Right lobe of liver (tissue), 6 donors: ENCODE data around the gene PON3. TPM values are rescaled to one million over a fixed set of nuclear protein-coding genes. Genes with fewer than 3 reads are reported as not detected.

ENCODE experiments used
- ATAC-seq, 4 donors: fragments of 200-7000 bp; cut with Tn5 transposase; one replicate each; pipeline ENCODE4 v1.9.1; 2020; ENCODE audit warnings: mild to moderate bottlenecking in 4 of 4, moderate library complexity in 4 of 4
- DNase-seq, 3 donors: peaks; one replicate each; pipeline ENCODE4 v3.0.0-alpha.2; 2020
- H3K27ac ChIP-seq, 3 donors: fragments of 200-600 bp; one replicate each; pipeline ENCODE4 v1.8.0; 2022
- H3K27me3 ChIP-seq, 2 donors: fragments of 200-600 bp; one replicate each; pipeline ENCODE4 v1.8.0; 2022
- H3K36me3 ChIP-seq, 4 donors: fragments of 200-600 bp; sonication (generic) in 1 of 4; one replicate each; pipeline versions ENCODE4 v1.5.1 to v1.8.0; 2017 to 2022; ENCODE audit warnings: control low read depth in 1 of 4
- H3K4me1 ChIP-seq, 4 donors: fragments of 200-600 bp; sonication (generic) in 1 of 4; one replicate each; pipeline versions ENCODE4 v1.5.1 to v1.8.0; 2017 to 2022; ENCODE audit warnings: control low read depth in 1 of 4
- H3K4me3 ChIP-seq, 3 donors: fragments of 200-600 bp; one replicate each; pipeline ENCODE4 v1.8.0; 2022
- H3K9me3 ChIP-seq, 4 donors: fragments of 200-600 bp; sonication (generic) in 1 of 4; one replicate each; pipeline versions ENCODE4 v1.5.1 to v1.8.0; 2017 to 2022; ENCODE audit warnings: control low read depth in 1 of 4
- CTCF ChIP-seq, 4 donors: fragments of 200-600 bp in 3 of 4; fragments of 450-650 bp in 1 of 4; IDR thresholded peaks; one replicate each; pipeline versions ENCODE4 v1.5.1 to v1.8.0; 2016 to 2022; ENCODE audit warnings: antibody characterized with exemption in 4 of 4, mild to moderate bottlenecking in 2 of 4
- POLR2A ChIP-seq: fragments of 450-650 bp; IDR thresholded peaks from one replicate; pipeline ENCODE4 v1.6.1; 2017; ENCODE audit warnings: antibody characterized with exemption, mild to moderate bottlenecking
- WGBS: methylation state at CpG from one replicate; pipeline ENCODE4 v1.1.6; 2018; ENCODE audit warnings: low coverage, low lambda C conversion rate; ENCODE audit not compliant: insufficient coverage; ENCODE audit errors: missing lambda C conversion rate; 5-methylcytosine and 5-hydroxymethylcytosine counted together
- intact Hi-C, 2 donors: fragments of 100-400 bp; cut with DNase I; formaldehyde crosslinking; loops; one replicate each; pipeline versions ENCODE4 v1.11.2 to v1.14.1; 2022
- total RNA-seq, 6 experiments: library from RNA; depleted of rRNA in 2 of 6; stranded (reverse); fragments of >200 nt in 2 of 6; fragmentation: NEBNext Ultra II Directional in 3 of 6; extraction: Animal tissue kit (Norgen Biotek cat#: 25700) in 3 of 6; gene quantifications; one replicate each; pipeline versions ENCODE4 v1.1.0 to v1.2.4, GENCODE V29; 2016 to 2023
- donor health status: DM: no; HTN: yes; CAD: no.
- donor health status: DM: no; HTN: no; CAD: no.
- donor health status: DM: no; HTN: no; CAD: no.
- donor health status: DM: no; HTN: yes; CAD: no.
- donor health status: DM: no; HTN: yes; CAD: no.

PON3 gene
- total RNA-seq, 6 experiments from 2014 or later: 149 to 328 (median 193) TPM

- no peak for TF ChIP-seq POLR2A
- no peak for TF ChIP-seq CTCF (IDR thresholded peaks at IDR 0.05)
- Histone ChIP-seq H3K27ac (peak overlapping the region in 1 of 3 donors; percentile 14), H3K4me3 (no peak overlapping the region), H3K36me3 (peaks cover 0 to 11% (median 2%) of the 10 kb centered on the region in 4 donors), H3K27me3 (no peaks in the 10 kb centered on the region), H3K9me3 (no peaks in the 10 kb centered on the region), H3K4me1 (peaks cover 0 to 64% (median 7%) of the 10 kb centered on the region in 4 donors)
- ATAC-seq (peak; percentile 58 to 85 (median 67)), DNase-seq (peak in 1 of 3 donors; percentile 26)
- 21% methylated on average over 4 of the region's 4 CpGs for WGBS
- intact Hi-C loops: no loop called here
Observed at GRCh38 chr7:95404316-95404865, 8.2 kb upstream of the PON3 start.

DNA sequence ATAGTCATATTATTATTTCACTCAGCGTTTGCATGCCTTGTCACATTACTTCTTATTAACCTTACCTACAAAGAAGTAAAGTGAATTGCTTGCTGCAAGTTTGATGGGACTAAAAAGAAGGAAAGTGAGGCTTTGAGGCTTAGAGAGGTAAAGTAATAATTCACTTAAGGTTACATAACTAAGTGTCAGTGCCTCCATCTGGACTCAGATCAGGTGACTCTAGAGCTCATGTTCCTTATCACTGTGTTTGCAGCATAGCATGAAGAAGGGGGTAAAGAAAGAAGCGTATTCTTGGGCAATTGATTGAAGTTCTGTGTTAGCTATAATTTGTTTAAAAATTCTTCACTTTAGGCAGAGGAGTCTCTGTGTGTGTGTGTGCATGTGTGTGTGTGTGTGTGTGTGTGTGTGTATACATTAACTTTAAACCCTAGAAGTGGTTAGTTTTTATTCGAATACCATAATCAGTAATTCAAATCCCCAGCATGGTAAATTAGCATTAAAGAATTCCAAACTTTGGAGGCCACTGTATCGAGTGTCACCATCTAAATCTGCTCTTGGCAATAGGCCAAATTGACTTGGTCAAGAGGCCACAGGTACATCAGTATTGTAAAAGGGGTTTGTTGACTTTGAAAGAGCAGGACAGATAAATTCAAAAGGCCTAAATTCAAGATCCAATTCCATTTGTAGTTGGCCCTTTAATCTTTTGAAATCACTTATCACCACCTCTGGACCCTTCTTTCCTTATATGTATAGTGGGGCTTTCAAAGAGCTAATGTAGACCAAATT is 2.2 kb upstream of the PON3 start:
- Histone ChIP-seq H3K9me3 (no peaks in the 10 kb centered on the region), H3K4me3 (peak overlapping the region; percentile 62 to 73 (median 71)), H3K27me3 (no peaks in the 10 kb centered on the region), H3K4me1 (peaks cover 0 to 38% (median 2%) of the 10 kb centered on the region in 4 donors), H3K36me3 (no peaks in the 10 kb centered on the region), H3K27ac (peak overlapping the region in 2 of 3 donors; percentile 96)
- DNase-seq: no peak
- no peak for TF ChIP-seq POLR2A
- no peak for TF ChIP-seq CTCF (IDR thresholded peaks at IDR 0.05)
- peak; percentile 20 to 43 (median 38) for ATAC-seq
- intact Hi-C loops: no loop called here
- 30% methylated on average over 4 of the region's 4 CpGs for WGBS

DNA sequence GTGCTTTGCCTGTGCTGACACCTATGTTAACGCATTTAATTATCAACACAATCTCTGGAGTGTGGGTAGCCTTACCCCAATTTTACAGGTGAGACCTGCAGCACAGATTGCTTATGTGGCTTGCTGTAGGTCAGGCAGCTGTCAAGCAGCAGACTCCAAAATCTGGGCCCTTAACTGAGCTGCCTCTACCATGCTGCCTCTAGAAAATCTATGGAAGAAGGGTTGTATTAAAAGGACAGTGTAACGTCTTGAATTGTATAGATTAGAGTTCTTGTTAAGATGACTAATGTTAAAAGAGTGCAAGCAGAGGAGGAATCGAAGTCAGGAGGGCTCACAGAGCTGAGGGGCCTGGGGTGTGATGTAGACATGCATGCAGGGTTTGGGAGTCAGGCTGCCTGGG is 1.2 kb upstream of the PON3 start:
- TF ChIP-seq POLR2A (no peak), CTCF (IDR thresholded peaks at IDR 0.05) (no peak)
- peak overlapping the region; percentile 61 to 96 (median 96) for H3K27ac ChIP-seq

GRCh38 chr7:95395755-95396135 is 430 bp downstream of the PON3 start:
- no peaks in the 10 kb centered on the region for H3K9me3 ChIP-seq
- H3K4me3 ChIP-seq: peak overlapping the region; percentile 62 to 73 (median 71)
- H3K27ac ChIP-seq: peak overlapping the region; percentile 61 to 96 (median 96)
- TF ChIP-seq CTCF (IDR thresholded peaks at IDR 0.05): no peak
- TF ChIP-seq POLR2A: no peak
- no peak for DNase-seq
- no peaks in the 10 kb centered on the region for H3K27me3 ChIP-seq
- no peaks in the 10 kb centered on the region for H3K36me3 ChIP-seq
- 26% methylated on average over 11 of the region's 11 CpGs for WGBS
- H3K4me1 ChIP-seq: peaks cover 0 to 33% (median 0%) of the 10 kb centered on the region in 4 donors
- ATAC-seq: peak; percentile 10 to 36 (median 18)
- intact Hi-C loops: no loop called here

More for the DNA sequence above, 1.2 kb upstream of the PON3 start:
- 30% methylated on average over 3 of the region's 3 CpGs for whole genome bisulfite sequencing
- peak overlapping the region; percentile 62 to 73 (median 71) for H3K4me3 ChIP-seq
- no peaks in the 10 kb centered on the region for H3K27me3 ChIP-seq
- H3K4me1 ChIP-seq: peaks cover 0 to 40% (median 0%) of the 10 kb centered on the region in 4 donors
- no peaks in the 10 kb centered on the region for H3K36me3 ChIP-seq
- ATAC-seq (peak; percentile 16 to 28 (median 18)), DNase-seq (no peak)
- H3K9me3 ChIP-seq: no peaks in the 10 kb centered on the region
- intact Hi-C loops: no loop called here
